ENCODE results near the gene F13A1. TPM values are rescaled to one million over a fixed set of nuclear protein-coding genes. Genes with fewer than 3 reads are reported as not detected.

Gene F13A1
- total and polyA plus RNA-seq, 2 of the 8 experiments (the other 6 are each of a cell fraction or from before 2014, with no cell fraction given): 0.57 to 1.5 TPM

GRCh38 chr6:6191909-6192308, 128.6 kb downstream of the F13A1 start (continued):
- no peak for TF ChIP-seq USF2 (IDR thresholded peaks at IDR 0.05; ENCODE audit: low read length)
- TF ChIP-seq SAP30 (IDR thresholded peaks at IDR 0.05; ENCODE audit: insufficient read depth, insufficient replicate concordance, low read length): no peak
- no peak for TF ChIP-seq BRCA1 (IDR thresholded peaks at IDR 0.05; ENCODE audit: low read depth, low read length)
- TF ChIP-seq SP1 (IDR thresholded peaks at IDR 0.05; ENCODE audit: low read depth, low read length): no peak
- TF ChIP-seq YY1 (IDR thresholded peaks at IDR 0.05; ENCODE audit: low read depth, low read length): no peak
- no peak for TF ChIP-seq SRF (IDR thresholded peaks at IDR 0.05; ENCODE audit: low read depth, low read length)
- no peak for TF ChIP-seq ATF3 (IDR thresholded peaks at IDR 0.05; ENCODE audit: insufficient read depth, low read depth, low read length)

Measured in H1 (cell line).